ENCODE measurements around the gene PDLIM7. TPM values are rescaled to one million over a fixed set of nuclear protein-coding genes. Genes with fewer than 3 reads are reported as not detected.

PDLIM7 gene
- total and polyA plus RNA-seq, 2 of the 4 experiments (the other 2 are of a cell fraction): 70.4 to 534 TPM

DNA sequence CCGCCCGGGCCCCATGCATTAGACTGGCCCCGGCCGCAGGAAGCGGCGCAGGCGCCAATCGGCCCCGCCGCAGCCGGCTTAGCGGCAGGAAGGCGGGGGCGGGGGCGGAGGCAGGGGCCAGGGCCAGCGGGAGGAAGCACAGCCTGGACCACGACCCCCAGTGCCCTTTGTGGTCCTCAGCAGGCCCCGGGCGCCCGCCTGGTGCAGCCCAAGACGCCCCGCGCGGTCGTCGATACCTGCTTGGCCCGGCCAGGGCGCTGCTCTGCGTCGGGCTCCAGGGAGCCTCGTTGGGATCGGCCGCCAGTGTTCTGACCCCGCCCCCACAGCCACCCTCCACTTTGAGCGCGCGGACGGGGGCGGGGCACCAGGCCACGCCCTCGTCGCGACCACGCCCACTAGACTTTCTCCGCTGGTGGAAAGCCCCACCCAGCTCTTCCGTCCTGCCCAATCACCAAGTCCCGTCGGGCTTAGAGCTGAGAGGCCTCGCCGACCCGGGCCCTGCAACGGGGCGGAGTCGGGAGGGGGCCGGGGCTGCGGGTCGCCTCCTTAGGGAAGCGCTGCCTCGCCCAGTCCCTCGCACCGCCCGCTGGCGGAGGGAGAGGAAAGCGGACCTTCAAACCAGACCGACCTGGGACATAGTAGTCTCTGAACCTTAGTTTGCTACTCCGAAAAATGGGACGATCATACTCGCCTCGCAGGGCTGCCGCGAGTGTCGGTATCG, at the start of gene PDLIM7 (continued):
- no peak for TF ChIP-seq RFX5 (IDR thresholded peaks at IDR 0.05; ENCODE audit: low read depth, low read length)
- TF ChIP-seq SMC3 (IDR thresholded peaks at IDR 0.05; ENCODE audit: low read depth, low read length): no peak
- peak; percentile 98 for TF ChIP-seq RCOR1 (IDR thresholded peaks at IDR 0.05; ENCODE audit: insufficient replicate concordance, low read length)

DNA sequence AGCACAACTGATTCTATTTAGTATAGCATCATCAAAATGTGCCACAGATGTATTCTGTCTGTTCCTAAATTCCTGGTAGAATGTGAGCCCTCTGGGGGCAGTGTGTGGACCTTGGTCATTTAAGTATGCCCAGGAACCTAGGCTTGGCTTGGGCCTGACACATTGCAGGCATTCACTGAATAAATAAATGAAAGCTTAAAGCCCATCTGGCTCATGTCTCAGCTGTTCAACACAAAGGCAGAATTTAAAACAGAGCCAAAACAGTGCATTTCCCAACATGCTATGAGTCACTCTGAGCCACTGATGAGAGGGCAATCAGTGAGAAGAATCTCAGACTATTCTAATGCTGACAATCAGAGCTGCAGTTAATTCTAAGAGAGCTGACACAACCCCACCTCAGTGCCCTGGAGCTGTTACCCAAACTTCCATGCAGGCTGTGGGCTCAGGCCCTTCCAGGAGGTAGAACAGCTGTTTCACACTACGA, 48.9 kb upstream of the PDLIM7 start:
- no TSS peak for BruUV-seq (replicated peaks)
- peak overlapping the region; percentile 98 for H2BK5ac ChIP-seq (ENCODE audit: low read depth, low read length, poor library complexity, severe bottlenecking)
- H3K23ac ChIP-seq (ENCODE audit: low read depth, low read length): peak overlapping the region; percentile 5; the same call in 1 of the 2 replicates
- ATAC-seq (ENCODE audit: low read depth): peak; percentile 86
- H3K18ac ChIP-seq (ENCODE audit: low read depth, low read length): peak overlapping the region; percentile 63; the same call in 1 of the 2 replicates
- no peak overlapping the region; the same call in 1 of the 2 replicates for H3K4me2 ChIP-seq (ENCODE audit: low read depth, low read length)
- dilution Hi-C loops (cut with HindIII; ENCODE audit: low sequenced_read_pairs, unreplicated experiment): no loop called here
- WGBS, 2 experiments (ENCODE audit: extremely low coverage in 2 of 2, insufficient read length in 1 of 2): no CpG with 5 or more reads among the region's 1 CpG
- H4K5ac ChIP-seq (ENCODE audit: low read depth, low read length): no peak overlapping the region
- peaks cover 23% of the 10 kb centered on the region for H3K9me1 ChIP-seq (ENCODE audit: insufficient read depth, low read length)
- no peak overlapping the region for H3K4me3 ChIP-seq (ENCODE audit: insufficient read depth, low read depth, low read length)
- H2BK15ac ChIP-seq (ENCODE audit: low read depth, low read length): peak overlapping the region; percentile 31; the same call in 2 of the 3 replicates
- ChIA-PET POLR2A (ENCODE audit: unreplicated experiment) (interaction anchor here (0.5 to 1.0 kb wide), 3 partner anchors 39 to 457 kb away, joined by 3 to 5 read pairs (median 3); partner anchors contain the start of gene B4GALT7), CTCF (interaction anchor here (0.6 to 1.8 kb wide), 6 partner anchors 9 to 1624 kb away, joined by 3 to 10 read pairs (median 4); partner anchors contain the start of gene B4GALT7)
- H3K27ac ChIP-seq (ENCODE audit: insufficient read depth, low read length): peak overlapping the region; percentile 97
- intact Hi-C loops (cut with micrococcal nuclease): loop anchor here (1.0 to 2.0 kb wide), 2 partner anchors 29 to 53 kb away; no protein-coding TSS in a partner anchor
- peaks cover 21% of the 10 kb centered on the region for H3K4me1 ChIP-seq (ENCODE audit: control insufficient read depth, insufficient read depth, low read length)
- peak overlapping the region; percentile 60; the same call in 1 of the 2 replicates for H2AK5ac ChIP-seq (ENCODE audit: low read depth, low read length)
- H3K79me1 ChIP-seq (ENCODE audit: low read depth in 1 of 2, low read length in 2 of 2): peaks cover 21 to 73% of the 10 kb centered on the region in 2 experiments
- peak overlapping the region; percentile 44; the same call in 1 of the 2 replicates for H3K56ac ChIP-seq (ENCODE audit: extremely low read depth, insufficient read depth, low read length)
- H2AK9ac ChIP-seq (replicated peaks; ENCODE audit: low read depth, low read length, poor library complexity): peak overlapping the region; percentile 48
- peak; percentile 99 for DNase-seq
- peak overlapping the region; percentile 84 for H2BK120ac ChIP-seq (ENCODE audit: low read depth, low read length)
- H3K9ac ChIP-seq (ENCODE audit: low read depth, low read length): no peak overlapping the region
- in situ Hi-C loops (cut with MboI; ENCODE audit: low sequenced_read_pairs): no loop called here
- peaks cover 3% of the 10 kb centered on the region; the same call in 1 of the 2 replicates for H3K36me3 ChIP-seq (ENCODE audit: control insufficient read depth, insufficient read depth, low read length)
- peak overlapping the region; percentile 92 for H2BK20ac ChIP-seq (ENCODE audit: low read depth, low read length)
- H3K14ac ChIP-seq (replicated peaks; ENCODE audit: low read depth, low read length): peak overlapping the region; percentile 54; the same call in 1 of the 2 replicates
- no peaks in the 10 kb centered on the region for H3K9me3 ChIP-seq (ENCODE audit: control insufficient read depth, insufficient read depth, low read length)
- H3K27me3 ChIP-seq (ENCODE audit: control insufficient read depth, insufficient read depth, low read length): no peaks in the 10 kb centered on the region
- 0 out of 2 replicates have a peak overlapping the region, but pooled peaks have one; percentile 36 for H4K91ac ChIP-seq (ENCODE audit: insufficient read depth, low read depth, low read length)
- peaks cover 50% of the 10 kb centered on the region for H4K20me1 ChIP-seq (ENCODE audit: insufficient read depth, low read length)
- H4K8ac ChIP-seq (ENCODE audit: low read depth in 2 of 2, low read length in 2 of 2): peak overlapping the region in 1 of 2 experiments; percentile 62; a peak in 2 of 4 replicates
- H3K4ac ChIP-seq (ENCODE audit: low read depth, low read length): peak overlapping the region; percentile 82
- peak overlapping the region; percentile 39 for H2AFZ ChIP-seq (replicated peaks; ENCODE audit: low read length, poor library complexity)
- no peak; the same call in 1 of the 2 replicates for TF ChIP-seq MAZ (IDR thresholded peaks at IDR 0.05; ENCODE audit: borderline replicate concordance, low read depth, low read length)
- TF ChIP-seq NFE2L2 (IDR thresholded peaks at IDR 0.05; ENCODE audit: low read depth, low read length): peak; percentile 60; the same call in 1 of the 2 replicates
- TF ChIP-seq FOS (IDR thresholded peaks at IDR 0.05; ENCODE audit: low read depth, low read length): peak; percentile 97
- TF ChIP-seq CEBPB (IDR thresholded peaks at IDR 0.05; ENCODE audit: low read depth, low read length): peak; percentile 98
- TF ChIP-seq RAD21 (IDR thresholded peaks at IDR 0.05; ENCODE audit: low read length): no peak; the same call in 1 of the 2 replicates
- no peak; the same call in 1 of the 2 replicates for TF ChIP-seq MAFK (IDR thresholded peaks at IDR 0.05; ENCODE audit: low read depth, low read length)
- TF ChIP-seq POLR2A (IDR thresholded peaks at IDR 0.05; ENCODE audit: low read depth, low read length): 0 out of 2 replicates have a peak, but pooled peaks have one; percentile 20
- TF ChIP-seq, protein P1, sequence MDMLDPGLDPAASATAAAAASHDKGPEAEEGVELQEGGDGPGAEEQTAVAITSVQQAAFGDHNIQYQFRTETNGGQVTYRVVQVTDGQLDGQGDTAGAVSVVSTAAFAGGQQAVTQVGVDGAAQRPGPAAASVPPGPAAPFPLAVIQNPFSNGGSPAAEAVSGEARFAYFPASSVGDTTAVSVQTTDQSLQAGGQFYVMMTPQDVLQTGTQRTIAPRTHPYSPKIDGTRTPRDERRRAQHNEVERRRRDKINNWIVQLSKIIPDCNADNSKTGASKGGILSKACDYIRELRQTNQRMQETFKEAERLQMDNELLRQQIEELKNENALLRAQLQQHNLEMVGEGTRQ (IDR thresholded peaks at IDR 0.05; ENCODE audit: low read depth, low read length): 0 out of 2 replicates have a peak, but pooled peaks have one; percentile 34
- TF ChIP-seq BHLHE40 (IDR thresholded peaks at IDR 0.05; ENCODE audit: low read depth, low read length): 0 out of 2 replicates have a peak, but pooled peaks have one; percentile 27
- peak; percentile 79 for TF ChIP-seq RCOR1 (IDR thresholded peaks at IDR 0.05; ENCODE audit: insufficient replicate concordance, low read length)
- TF ChIP-seq SMC3 (IDR thresholded peaks at IDR 0.05; ENCODE audit: low read depth, low read length): no peak

Measured in IMR-90 (cell line).